Purkinje cell (primary cell): ENCODE results near the gene ODAD3. TPM values are rescaled to one million over a fixed set of nuclear protein-coding genes. Genes with fewer than 3 reads are reported as not detected.

Experiments used
- polyA plus RNA-seq: library from polyadenylated mRNA; unstranded; fragments of >200 nt; fragmentation: Nextera tagmentation; gene quantifications from 2 replicates; pipeline ENCODE4 v1.2.1, GENCODE V29; 2014

ODAD3 gene
- polyA plus RNA-seq: 0.99 and 3.2 TPM in 2 replicates

GRCh38 chr19:11435057-11435832 is at the start of gene ODAD3, which contains the start of gene PRKCSH:
Gene ODAD3, minus strand, starts transcription at chr19:11435121. Its CDS starts 105 bp downstream, at chr19:11435016.
Gene PRKCSH, plus strand, starts transcription at chr19:11435635. Its CDS starts 483 bp downstream, at chr19:11436118.

GRCh38 chr19:11480715-11481533 is 46.0 kb upstream of the ODAD3 start, which contains the start of gene ELAVL3:
Gene ELAVL3, minus strand, starts transcription at chr19:11481046. Its CDS starts 438 bp downstream, at chr19:11480608.

GRCh38 chr19:11418549-11419506 is 16.1 kb downstream of the ODAD3 start, which contains the start of gene RGL3:
Gene RGL3, minus strand, starts transcription at chr19:11419314. Its CDS starts 36 bp downstream, at chr19:11419278.

GRCh38 chr19:11374433-11375142 is 60.3 kb downstream of the ODAD3 start, which contains the start of gene SWSAP1:
Gene SWSAP1, plus strand, starts transcription at chr19:11374666. Its CDS starts 15 bp downstream, at chr19:11374681.

Other genes starting within 250 kb of the ODAD3 start
- 0.57 and 0.60 TPM in 2 replicates for gene KANK2, start 237.6 kb downstream of the ODAD3 start, polyA plus RNA-seq
- gene ANGPTL8, start 195.5 kb downstream of the ODAD3 start, polyA plus RNA-seq: not detected in 2 replicates
- gene DOCK6, start 172.6 kb downstream of the ODAD3 start, polyA plus RNA-seq: 0.66 TPM in 1 of 2 replicates, not detected in the other
- gene TSPAN16, start 139.0 kb downstream of the ODAD3 start, polyA plus RNA-seq: not detected in 2 replicates
- 0.90 and 1.9 TPM in 2 replicates for gene RAB3D, start 95.5 kb downstream of the ODAD3 start, polyA plus RNA-seq
- 56.6 and 111 TPM in 2 replicates for gene TMEM205, start 88.9 kb downstream of the ODAD3 start, polyA plus RNA-seq
- gene CCDC159, start 88.6 kb downstream of the ODAD3 start, polyA plus RNA-seq: 0.47 and 2.0 TPM in 2 replicates
- gene PLPPR2, start 79.7 kb downstream of the ODAD3 start, polyA plus RNA-seq: 8.4 and 12.7 TPM in 2 replicates
- 1.2 TPM in 1 of 2 replicates, not detected in the other for gene SWSAP1, start 60.5 kb downstream of the ODAD3 start, polyA plus RNA-seq
- gene EPOR, start 50.8 kb downstream of the ODAD3 start, polyA plus RNA-seq: 4.7 and 5.7 TPM in 2 replicates
- 3.5 TPM in 1 of 2 replicates, not detected in the other for gene RGL3, start 15.8 kb downstream of the ODAD3 start, polyA plus RNA-seq
- 13.8 and 37.1 TPM in 2 replicates for gene PRKCSH, start 514 bp upstream of the ODAD3 start, polyA plus RNA-seq
- 4.9 and 6.3 TPM in 2 replicates for gene ELAVL3, start 45.9 kb upstream of the ODAD3 start, polyA plus RNA-seq
- gene ZNF653, start 70.7 kb upstream of the ODAD3 start, polyA plus RNA-seq: not detected in 2 replicates
- 10.3 and 11.8 TPM in 2 replicates for gene ECSIT, start 94.0 kb upstream of the ODAD3 start, polyA plus RNA-seq
- gene CNN1, start 103.7 kb upstream of the ODAD3 start, polyA plus RNA-seq: not detected in 2 replicates
- gene ELOF1, start 124.1 kb upstream of the ODAD3 start, polyA plus RNA-seq: 17.2 and 21.9 TPM in 2 replicates
- gene ACP5, start 142.5 kb upstream of the ODAD3 start, polyA plus RNA-seq: not detected in 2 replicates
- gene ZNF627, start 162.4 kb upstream of the ODAD3 start, polyA plus RNA-seq: 8.2 and 9.8 TPM in 2 replicates